Measurements from ENCODE around the gene EIF3K. TPM values are rescaled to one million over a fixed set of nuclear protein-coding genes. Genes with fewer than 3 reads are reported as not detected.

Gene EIF3K
- total and polyA plus RNA-seq, 2 of the 8 experiments (the other 6 are each of a cell fraction or from before 2014, with no cell fraction given): 329 to 937 TPM

DNA sequence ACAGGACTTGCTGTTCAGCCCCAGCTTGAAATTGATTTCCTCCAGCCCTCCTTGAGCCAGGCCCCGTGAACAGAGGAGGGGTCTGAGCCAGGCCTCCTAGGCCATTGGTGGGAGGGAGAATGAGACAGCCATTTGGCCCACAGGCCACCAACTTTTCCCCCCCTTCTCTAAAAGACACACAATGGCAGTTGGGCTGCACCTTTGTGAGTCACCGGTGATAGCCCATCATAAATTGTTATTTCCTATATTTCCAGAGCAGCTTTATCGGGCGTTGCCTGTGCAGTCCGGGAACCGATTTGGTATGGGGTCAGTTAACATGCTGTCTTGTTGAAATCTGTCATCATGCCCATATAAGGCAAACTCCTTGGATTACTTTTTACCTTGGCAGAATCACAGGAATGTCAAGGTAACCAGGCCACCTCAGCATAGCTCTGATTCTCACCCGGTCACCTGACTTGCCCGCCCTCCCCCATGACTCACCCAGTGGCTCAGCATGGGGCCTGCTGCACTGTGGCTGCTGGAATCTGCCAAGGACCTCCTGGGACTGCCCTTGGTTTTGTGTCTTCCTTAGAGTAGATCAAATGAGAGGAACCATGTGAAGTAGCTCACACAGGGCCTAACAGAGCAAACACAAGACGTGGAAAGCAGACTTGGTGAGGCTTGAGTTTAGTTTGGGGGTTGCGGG lies 64.5 kb downstream of the EIF3K start (continued):
- TF ChIP-seq, protein P1, sequence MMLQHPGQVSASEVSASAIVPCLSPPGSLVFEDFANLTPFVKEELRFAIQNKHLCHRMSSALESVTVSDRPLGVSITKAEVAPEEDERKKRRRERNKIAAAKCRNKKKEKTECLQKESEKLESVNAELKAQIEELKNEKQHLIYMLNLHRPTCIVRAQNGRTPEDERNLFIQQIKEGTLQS (IDR thresholded peaks at IDR 0.05; ENCODE audit: insufficient read depth, low read depth, low read length): peak; percentile 78
- peak; percentile 100 for TF ChIP-seq SRF (IDR thresholded peaks at IDR 0.05; ENCODE audit: low read depth, low read length)
- TF ChIP-seq EP300 (IDR thresholded peaks at IDR 0.05; ENCODE audit: borderline replicate concordance in 1 of 2, low read depth in 2 of 2, low read length in 2 of 2): peak in 1 of 2 experiments; percentile 84; a peak in 1 of 3 replicates
- TF ChIP-seq GTF2F1 (IDR thresholded peaks at IDR 0.05; ENCODE audit: borderline replicate concordance, low read depth, low read length): no peak
- TF ChIP-seq SP1 (IDR thresholded peaks at IDR 0.05; ENCODE audit: low read depth, low read length): peak; percentile 78
- TF ChIP-seq HDAC2 (IDR thresholded peaks at IDR 0.05; ENCODE audit: borderline replicate concordance in 1 of 2, low read depth in 2 of 2, low read length in 2 of 2): peak in 1 of 2 experiments; percentile 82; a peak in 1 of 4 replicates
- no peak for TF ChIP-seq SIRT6 (IDR thresholded peaks at IDR 0.05; ENCODE audit: low read length)
- TF ChIP-seq, protein P2, sequence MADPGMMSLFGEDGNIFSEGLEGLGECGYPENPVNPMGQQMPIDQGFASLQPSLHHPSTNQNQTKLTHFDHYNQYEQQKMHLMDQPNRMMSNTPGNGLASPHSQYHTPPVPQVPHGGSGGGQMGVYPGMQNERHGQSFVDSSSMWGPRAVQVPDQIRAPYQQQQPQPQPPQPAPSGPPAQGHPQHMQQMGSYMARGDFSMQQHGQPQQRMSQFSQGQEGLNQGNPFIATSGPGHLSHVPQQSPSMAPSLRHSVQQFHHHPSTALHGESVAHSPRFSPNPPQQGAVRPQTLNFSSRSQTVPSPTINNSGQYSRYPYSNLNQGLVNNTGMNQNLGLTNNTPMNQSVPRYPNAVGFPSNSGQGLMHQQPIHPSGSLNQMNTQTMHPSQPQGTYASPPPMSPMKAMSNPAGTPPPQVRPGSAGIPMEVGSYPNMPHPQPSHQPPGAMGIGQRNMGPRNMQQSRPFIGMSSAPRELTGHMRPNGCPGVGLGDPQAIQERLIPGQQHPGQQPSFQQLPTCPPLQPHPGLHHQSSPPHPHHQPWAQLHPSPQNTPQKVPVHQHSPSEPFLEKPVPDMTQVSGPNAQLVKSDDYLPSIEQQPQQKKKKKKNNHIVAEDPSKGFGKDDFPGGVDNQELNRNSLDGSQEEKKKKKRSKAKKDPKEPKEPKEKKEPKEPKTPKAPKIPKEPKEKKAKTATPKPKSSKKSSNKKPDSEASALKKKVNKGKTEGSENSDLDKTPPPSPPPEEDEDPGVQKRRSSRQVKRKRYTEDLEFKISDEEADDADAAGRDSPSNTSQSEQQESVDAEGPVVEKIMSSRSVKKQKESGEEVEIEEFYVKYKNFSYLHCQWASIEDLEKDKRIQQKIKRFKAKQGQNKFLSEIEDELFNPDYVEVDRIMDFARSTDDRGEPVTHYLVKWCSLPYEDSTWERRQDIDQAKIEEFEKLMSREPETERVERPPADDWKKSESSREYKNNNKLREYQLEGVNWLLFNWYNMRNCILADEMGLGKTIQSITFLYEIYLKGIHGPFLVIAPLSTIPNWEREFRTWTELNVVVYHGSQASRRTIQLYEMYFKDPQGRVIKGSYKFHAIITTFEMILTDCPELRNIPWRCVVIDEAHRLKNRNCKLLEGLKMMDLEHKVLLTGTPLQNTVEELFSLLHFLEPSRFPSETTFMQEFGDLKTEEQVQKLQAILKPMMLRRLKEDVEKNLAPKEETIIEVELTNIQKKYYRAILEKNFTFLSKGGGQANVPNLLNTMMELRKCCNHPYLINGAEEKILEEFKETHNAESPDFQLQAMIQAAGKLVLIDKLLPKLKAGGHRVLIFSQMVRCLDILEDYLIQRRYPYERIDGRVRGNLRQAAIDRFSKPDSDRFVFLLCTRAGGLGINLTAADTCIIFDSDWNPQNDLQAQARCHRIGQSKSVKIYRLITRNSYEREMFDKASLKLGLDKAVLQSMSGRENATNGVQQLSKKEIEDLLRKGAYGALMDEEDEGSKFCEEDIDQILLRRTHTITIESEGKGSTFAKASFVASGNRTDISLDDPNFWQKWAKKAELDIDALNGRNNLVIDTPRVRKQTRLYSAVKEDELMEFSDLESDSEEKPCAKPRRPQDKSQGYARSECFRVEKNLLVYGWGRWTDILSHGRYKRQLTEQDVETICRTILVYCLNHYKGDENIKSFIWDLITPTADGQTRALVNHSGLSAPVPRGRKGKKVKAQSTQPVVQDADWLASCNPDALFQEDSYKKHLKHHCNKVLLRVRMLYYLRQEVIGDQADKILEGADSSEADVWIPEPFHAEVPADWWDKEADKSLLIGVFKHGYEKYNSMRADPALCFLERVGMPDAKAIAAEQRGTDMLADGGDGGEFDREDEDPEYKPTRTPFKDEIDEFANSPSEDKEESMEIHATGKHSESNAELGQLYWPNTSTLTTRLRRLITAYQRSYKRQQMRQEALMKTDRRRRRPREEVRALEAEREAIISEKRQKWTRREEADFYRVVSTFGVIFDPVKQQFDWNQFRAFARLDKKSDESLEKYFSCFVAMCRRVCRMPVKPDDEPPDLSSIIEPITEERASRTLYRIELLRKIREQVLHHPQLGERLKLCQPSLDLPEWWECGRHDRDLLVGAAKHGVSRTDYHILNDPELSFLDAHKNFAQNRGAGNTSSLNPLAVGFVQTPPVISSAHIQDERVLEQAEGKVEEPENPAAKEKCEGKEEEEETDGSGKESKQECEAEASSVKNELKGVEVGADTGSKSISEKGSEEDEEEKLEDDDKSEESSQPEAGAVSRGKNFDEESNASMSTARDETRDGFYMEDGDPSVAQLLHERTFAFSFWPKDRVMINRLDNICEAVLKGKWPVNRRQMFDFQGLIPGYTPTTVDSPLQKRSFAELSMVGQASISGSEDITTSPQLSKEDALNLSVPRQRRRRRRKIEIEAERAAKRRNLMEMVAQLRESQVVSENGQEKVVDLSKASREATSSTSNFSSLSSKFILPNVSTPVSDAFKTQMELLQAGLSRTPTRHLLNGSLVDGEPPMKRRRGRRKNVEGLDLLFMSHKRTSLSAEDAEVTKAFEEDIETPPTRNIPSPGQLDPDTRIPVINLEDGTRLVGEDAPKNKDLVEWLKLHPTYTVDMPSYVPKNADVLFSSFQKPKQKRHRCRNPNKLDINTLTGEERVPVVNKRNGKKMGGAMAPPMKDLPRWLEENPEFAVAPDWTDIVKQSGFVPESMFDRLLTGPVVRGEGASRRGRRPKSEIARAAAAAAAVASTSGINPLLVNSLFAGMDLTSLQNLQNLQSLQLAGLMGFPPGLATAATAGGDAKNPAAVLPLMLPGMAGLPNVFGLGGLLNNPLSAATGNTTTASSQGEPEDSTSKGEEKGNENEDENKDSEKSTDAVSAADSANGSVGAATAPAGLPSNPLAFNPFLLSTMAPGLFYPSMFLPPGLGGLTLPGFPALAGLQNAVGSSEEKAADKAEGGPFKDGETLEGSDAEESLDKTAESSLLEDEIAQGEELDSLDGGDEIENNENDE (IDR thresholded peaks at IDR 0.05; ENCODE audit: insufficient replicate concordance, low read length): no peak
- no peak for TF ChIP-seq HDAC6 (IDR thresholded peaks at IDR 0.05; ENCODE audit: low read depth, low read length)

Measured in H1 (cell line).